Epithelial cell of proximal tubule (primary cell): ENCODE data around the gene NAB1. TPM values are rescaled to one million over a fixed set of nuclear protein-coding genes. Genes with fewer than 3 reads are reported as not detected.

Experiments
- DNase-seq: peaks from one replicate; pipeline ENCODE4 v3.0.0-alpha.2; 2011; ENCODE audit warnings: low read depth
- H3K4me3 ChIP-seq: 2 replicates; pipeline ENCODE4 v1.5.1; 2011; ENCODE audit warnings: low read depth, mild to moderate bottlenecking, low read length
- total RNA-seq: library from RNA; depleted of rRNA; stranded (reverse); fragments of >200 nt; gene quantifications from 2 replicates; pipeline ENCODE4 v1.2.3, GENCODE V29; 2015
- TF ChIP-seq, protein P1 (sequence below): conservative IDR thresholded peaks from 2 replicates; pipeline ENCODE4 v1.5.1; 2012; ENCODE audit warnings: low read depth, mild to moderate bottlenecking, low read length

The NAB1 gene
- total RNA-seq, 1 donor from 2014 or later = 10.0 TPM

DNA sequence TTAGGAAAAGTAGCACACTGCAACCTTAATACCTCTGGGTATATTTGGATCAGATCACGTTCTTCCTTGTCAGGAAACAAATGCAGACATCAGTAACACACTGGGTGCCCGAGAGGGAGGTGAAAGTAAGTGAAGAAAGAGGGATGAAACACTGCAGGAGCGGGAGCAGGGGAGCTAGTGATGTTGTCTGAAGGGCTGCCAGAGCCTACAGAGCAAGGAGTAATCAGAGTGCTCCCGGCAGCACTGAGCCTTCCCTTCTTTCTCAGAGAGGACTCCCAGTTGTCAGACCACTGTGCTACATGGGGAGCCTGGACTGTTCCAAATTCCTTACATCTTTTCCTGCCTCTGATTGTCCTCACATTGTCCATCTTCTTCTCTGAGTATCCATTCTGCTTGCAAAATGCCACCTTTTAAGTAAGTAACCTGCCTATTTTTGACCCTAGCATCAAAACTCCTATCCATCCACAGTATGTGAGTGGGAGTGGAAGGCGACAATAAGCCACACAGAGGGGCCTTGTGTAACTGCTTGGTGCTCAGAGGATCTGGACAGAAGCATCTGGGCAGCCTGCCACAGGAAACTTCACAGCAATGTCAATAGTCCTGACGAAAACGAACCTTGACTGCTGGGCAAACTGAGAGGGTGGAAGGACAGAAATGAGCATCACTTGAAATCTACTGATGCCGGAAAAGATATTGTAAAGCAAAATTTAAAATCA is 10.8 kb upstream of the NAB1 start:
- TF ChIP-seq, protein P1, sequence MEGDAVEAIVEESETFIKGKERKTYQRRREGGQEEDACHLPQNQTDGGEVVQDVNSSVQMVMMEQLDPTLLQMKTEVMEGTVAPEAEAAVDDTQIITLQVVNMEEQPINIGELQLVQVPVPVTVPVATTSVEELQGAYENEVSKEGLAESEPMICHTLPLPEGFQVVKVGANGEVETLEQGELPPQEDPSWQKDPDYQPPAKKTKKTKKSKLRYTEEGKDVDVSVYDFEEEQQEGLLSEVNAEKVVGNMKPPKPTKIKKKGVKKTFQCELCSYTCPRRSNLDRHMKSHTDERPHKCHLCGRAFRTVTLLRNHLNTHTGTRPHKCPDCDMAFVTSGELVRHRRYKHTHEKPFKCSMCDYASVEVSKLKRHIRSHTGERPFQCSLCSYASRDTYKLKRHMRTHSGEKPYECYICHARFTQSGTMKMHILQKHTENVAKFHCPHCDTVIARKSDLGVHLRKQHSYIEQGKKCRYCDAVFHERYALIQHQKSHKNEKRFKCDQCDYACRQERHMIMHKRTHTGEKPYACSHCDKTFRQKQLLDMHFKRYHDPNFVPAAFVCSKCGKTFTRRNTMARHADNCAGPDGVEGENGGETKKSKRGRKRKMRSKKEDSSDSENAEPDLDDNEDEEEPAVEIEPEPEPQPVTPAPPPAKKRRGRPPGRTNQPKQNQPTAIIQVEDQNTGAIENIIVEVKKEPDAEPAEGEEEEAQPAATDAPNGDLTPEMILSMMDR = no peak
- no peak for DNase-seq
- no peak overlapping the region for H3K4me3 ChIP-seq

DNA sequence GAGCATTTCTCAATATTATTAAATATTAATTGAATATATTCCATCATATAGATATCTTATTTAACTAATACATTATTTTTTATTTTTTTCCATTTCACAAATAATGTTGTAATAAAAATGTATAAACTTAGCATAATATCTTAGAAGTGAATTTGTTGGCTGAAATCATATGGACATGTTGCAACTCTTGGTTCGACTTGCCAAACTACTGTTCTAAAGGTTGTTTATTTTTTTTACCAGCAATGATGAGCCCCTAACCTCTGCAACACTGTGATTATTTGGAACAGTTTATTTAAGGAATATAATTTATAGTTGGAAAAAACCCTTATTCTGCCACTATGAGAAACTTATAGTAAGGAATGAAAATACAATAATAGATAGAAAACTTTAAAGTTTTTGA is 8.8 kb upstream of the NAB1 start:
- TF ChIP-seq, protein P1 = no peak
- no peak overlapping the region for H3K4me3 ChIP-seq
- no peak for DNase-seq

DNA sequence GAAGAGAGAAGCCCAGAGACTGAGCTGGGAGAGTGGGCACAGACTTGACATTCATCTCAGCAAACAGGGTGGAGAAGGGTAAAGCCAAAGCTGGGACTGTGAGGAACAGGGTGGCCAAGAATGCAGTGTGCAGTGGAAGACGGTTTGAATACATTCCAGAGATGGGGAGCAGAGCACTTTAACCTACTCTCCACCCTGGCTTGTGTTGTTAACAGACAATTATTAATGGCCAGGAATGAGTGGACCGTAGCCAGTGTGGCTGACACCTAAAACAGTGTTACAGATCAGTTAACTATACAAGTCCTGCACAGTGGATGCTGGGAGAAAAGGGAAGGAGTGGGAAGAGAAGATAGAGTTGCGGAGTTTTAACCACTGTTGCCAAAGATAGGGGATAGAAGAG is 7.4 kb upstream of the NAB1 start:
- TF ChIP-seq, protein P1 = no peak
- DNase-seq = no peak
- no peak overlapping the region for H3K4me3 ChIP-seq

DNA sequence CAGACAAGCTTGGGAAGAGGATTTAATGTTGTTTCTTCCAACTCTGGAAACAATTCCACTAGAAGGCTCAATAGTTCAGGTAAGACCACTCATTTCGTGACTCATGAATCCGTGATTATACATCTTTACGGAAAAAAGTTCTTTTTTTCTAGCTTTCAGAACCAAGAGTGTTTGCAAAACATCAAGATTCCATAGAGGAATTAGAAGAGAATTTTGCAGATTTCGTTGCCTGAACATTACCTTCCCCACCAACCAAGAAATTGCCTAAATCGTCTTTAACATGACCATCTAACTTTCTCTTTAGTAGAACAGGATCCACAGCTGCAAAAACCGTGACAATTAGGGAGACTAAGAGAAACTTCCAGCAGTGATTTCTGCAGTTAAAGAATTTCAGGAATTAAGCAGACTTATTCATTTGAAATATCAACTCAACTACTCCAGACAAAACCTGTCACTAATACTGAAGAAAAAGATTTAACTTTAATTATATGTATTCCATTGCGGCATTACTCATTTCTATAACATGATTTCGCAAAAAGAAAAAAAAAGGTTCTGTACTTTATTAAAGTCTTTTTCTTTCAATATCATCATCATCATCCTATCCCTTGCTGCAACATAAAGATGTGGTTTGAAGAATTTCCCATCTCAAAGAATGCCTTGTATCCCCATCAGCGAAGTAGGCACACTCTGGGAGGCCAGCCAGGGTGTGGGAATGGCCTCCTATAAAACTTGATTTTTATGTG is 1.9 kb upstream of the NAB1 start:
- DNase-seq = no peak
- H3K4me3 ChIP-seq = no peak overlapping the region
- TF ChIP-seq, protein P1 = no peak

DNA sequence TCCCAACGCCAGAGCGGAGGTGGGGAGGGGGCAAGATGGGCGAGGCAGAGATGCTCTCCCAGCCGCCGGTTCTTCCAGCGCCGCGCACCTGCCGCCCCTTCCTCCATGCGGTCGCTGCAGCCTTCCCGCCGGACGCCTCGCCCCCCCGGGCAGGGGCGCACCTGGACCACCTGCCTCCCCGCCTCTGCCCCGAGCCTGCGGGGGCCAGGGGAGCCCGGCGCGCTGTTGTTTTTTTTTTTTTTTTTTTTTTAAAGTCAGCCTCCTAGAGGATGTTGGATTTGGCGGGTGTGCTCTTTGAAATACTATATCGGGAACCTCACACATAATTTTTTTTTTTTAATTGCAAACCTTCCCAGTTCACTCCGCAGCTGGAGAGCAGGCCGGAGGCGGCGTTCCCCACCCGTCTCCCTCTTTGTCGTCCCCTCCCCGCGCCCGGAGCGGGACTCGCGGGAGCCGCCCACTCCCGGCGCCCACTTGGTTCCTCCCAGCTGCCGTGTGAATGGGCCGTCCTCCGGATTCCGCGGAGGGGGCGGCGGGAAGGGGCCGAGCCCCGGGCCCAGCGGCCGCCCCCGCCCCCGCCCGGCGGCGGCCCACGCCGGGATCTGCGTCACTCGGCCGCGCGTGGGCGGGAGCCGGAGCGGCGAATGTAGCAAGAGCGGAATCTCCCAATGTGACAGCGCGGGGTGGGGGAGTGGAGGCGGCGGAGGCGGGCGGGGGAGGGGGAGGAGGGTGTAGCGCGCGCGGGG is 421 bp upstream of the NAB1 start:
- DNase-seq = no peak
- peak overlapping the region; percentile 69 for H3K4me3 ChIP-seq
- TF ChIP-seq, protein P1 = no peak

DNA sequence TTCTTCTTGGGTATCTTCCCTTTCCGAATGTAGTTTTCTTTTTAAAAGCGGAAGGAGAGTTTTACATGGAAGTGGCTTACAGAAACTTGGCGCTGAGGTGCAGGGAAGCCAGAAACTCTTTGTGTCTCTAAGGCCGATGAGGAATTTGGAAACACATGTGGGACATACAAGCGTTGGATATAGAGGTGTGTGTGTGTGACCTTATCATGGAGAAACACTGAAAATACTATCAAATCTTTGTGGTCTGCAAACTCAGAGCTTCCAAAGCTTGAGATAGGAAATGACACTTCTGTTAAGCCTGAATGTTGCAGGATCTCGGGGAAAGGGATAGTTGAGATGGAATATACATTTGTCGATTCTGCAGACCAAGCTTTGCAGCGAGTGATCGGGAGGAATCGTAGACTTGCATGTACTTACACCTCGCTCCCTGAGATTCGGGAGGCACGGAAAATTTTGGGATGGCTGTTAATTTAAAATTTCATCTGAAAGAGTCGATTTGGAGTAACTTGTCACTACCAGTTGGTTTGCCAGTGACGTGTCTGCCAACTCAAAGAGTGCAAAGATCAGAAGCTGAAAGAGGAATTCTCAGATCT is 1.0 kb downstream of the NAB1 start:
- H3K4me3 ChIP-seq = peak overlapping the region; percentile 75
- DNase-seq = no peak
- TF ChIP-seq, protein P1 = no peak
